GM10266 (cell line): Measurements from ENCODE around the gene SYNE3.

Source experiments
- DNase-seq: peaks from one replicate; pipeline ENCODE4 v3.0.0; 2012; ENCODE audit errors: extremely low spot score
- CTCF ChIP-seq: IDR thresholded peaks from 2 replicates; pipeline ENCODE4 v1.5.1; 2012; ENCODE audit warnings: mild to moderate bottlenecking, low read depth; ENCODE audit not compliant: control insufficient read depth, insufficient read depth; ENCODE audit errors: missing control alignments

The SYNE3 gene

DNA sequence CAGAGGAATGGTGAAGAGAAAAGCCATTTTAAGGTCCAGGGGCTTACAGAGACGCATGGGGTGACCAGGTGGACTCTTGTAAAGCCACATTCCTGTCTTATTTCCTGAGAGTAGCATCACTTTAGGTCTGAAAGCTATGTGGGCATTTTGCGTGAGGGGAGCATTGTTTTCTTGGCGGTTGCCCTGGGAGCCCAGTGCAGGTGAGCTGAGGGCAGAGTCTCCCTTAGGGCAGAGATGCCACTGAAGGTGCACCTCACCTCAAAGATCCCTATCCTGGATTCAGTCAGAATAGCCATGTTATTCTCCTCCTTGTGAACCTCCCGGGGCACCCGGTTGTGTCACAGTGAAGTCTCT, 30.8 kb upstream of the SYNE3 start:
- TF ChIP-seq CTCF, result no peak

DNA sequence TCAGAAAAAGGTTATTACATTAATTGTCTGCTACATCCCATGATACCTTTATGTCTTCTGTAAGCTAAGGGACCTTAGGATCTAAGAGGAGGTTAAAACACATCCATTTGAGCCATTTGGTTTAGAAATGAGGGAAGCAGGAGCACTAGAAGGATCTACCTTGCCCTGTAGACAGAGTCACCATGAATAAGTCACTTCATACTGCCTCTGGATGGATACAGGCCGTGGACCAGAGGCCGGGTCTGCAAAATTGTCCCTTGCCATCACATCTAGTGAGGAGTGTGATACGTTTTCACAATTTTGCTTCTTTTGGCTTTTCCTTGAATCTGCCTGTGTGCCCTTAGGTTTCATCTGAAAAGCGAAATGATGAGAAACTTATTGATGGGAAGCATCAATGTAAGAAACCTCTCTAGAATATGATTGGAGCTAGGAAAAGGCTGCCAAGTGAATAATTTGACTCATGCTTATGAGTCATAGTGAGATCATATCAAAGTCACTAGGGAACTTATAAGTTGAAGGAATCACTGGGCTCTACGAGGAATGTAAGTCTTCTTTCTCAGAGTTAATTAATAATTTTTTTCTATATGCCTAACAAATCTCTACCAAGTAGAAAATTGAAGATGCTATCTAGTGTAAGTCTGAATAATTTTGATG, 29.2 kb upstream of the SYNE3 start:
- DNase-seq, result no peak
- no peak for TF ChIP-seq CTCF

More for the DNA sequence above, 30.8 kb upstream of the SYNE3 start:
- DNase-seq, result no peak

GRCh38 chr14:95544588-95544987, 28.1 kb upstream of the SYNE3 start:
- no peak for DNase-seq
- no peak for TF ChIP-seq CTCF

GRCh38 chr14:95543021-95543420, 26.6 kb upstream of the SYNE3 start:
- TF ChIP-seq CTCF, result no peak
- DNase-seq, result no peak

- no peak for TF ChIP-seq CTCF
- no peak for DNase-seq
Measured at GRCh38 chr14:95541932-95542930, 25.8 kb upstream of the SYNE3 start.

- DNase-seq, result no peak
- TF ChIP-seq CTCF, result no peak
Measured at GRCh38 chr14:95541346-95541745, 24.9 kb upstream of the SYNE3 start.

- no peak for DNase-seq
- TF ChIP-seq CTCF, result no peak
Measured at GRCh38 chr14:95540236-95540855, 23.9 kb upstream of the SYNE3 start.
